Naive thymus-derived CD4-positive, alpha-beta T cell (primary cell): ENCODE data around the gene NEDD4L. TPM values are rescaled to one million over a fixed set of nuclear protein-coding genes. Genes with fewer than 3 reads are reported as not detected.

Experiments used
- ATAC-seq: fragments of 150-1000 bp; cut with Tn5 transposase; 2 replicates; pipeline ENCODE4 v1.10.0; 2021; ENCODE audit warnings: mild to moderate bottlenecking, moderate library complexity
- CTCF ChIA-PET: fragments of 350-600 bp; sonication (Branson Sonifier 250); formaldehyde crosslinking; loops from one replicate; lab custom pipeline; 2021; ENCODE audit warnings: antibody characterized with exemption; lab: Charles Lee
- POLR2A ChIA-PET: fragments of 350-600 bp; sonication (Branson Sonifier 250); formaldehyde crosslinking; loops from one replicate; lab custom pipeline; 2021; ENCODE audit warnings: antibody characterized with exemption, inconsistent platforms; lab: Charles Lee
- DNase-seq, 9 donors: peaks; one replicate each; pipeline versions ENCODE4 v3.0.0 to v3.0.0-alpha.2; 2020 to 2022; ENCODE audit warnings: mixed read lengths in 1 of 9
- H3K27ac ChIP-seq: one replicate; pipeline ENCODE4 v1.7.0; 2013; ENCODE audit warnings: mild to moderate bottlenecking, low read depth, low read length, moderate library complexity
- H3K27me3 ChIP-seq, 2 donors: one replicate each; pipeline ENCODE4 v1.7.0; 2013; ENCODE audit warnings: low read length in 2 of 2, mild to moderate bottlenecking in 2 of 2, moderate library complexity in 2 of 2; ENCODE audit not compliant: control insufficient read depth in 2 of 2, insufficient read depth in 2 of 2
- H3K36me3 ChIP-seq, 3 experiments: 1 replicate in 2 of 3; 2 replicates in 1 of 3; pipeline ENCODE4 v1.7.0; 2013; ENCODE audit warnings: low read length in 3 of 3, mild to moderate bottlenecking in 3 of 3, moderate library complexity in 1 of 3; ENCODE audit not compliant: insufficient read depth in 3 of 3, control insufficient read depth in 2 of 3
- H3K4me1 ChIP-seq, 2 donors: one replicate each; pipeline ENCODE4 v1.7.0; 2013; ENCODE audit warnings: low read length in 2 of 2, mild to moderate bottlenecking in 2 of 2, moderate library complexity in 1 of 2; ENCODE audit not compliant: control insufficient read depth in 2 of 2, insufficient read depth in 2 of 2
- H3K4me3 ChIP-seq: 2 replicates; pipeline ENCODE4 v1.7.0; 2013; ENCODE audit warnings: mild to moderate bottlenecking, low read length
- H3K9me3 ChIP-seq, 3 experiments: 1 replicate in 2 of 3; 2 replicates in 1 of 3; pipeline ENCODE4 v1.7.0; 2013; ENCODE audit warnings: low read length in 3 of 3; ENCODE audit not compliant: control insufficient read depth in 2 of 3
- H3K27ac Mint-ChIP-seq, 9 donors: one replicate each; pipeline ENCODE4 v1.8.0; 2020 to 2022; ENCODE audit warnings: mixed read lengths in 9 of 9, mild to moderate bottlenecking in 8 of 9, moderate library complexity in 5 of 9, inconsistent platforms in 2 of 9
- H3K27me3 Mint-ChIP-seq, 5 donors: one replicate each; pipeline ENCODE4 v1.8.0; 2021 to 2022; ENCODE audit warnings: mixed read lengths in 5 of 5, mild to moderate bottlenecking in 1 of 5
- H3K36me3 Mint-ChIP-seq, 5 donors: one replicate each; pipeline ENCODE4 v1.8.0; 2020 to 2022; ENCODE audit warnings: mixed read lengths in 5 of 5, mild to moderate bottlenecking in 3 of 5, inconsistent platforms in 1 of 5
- H3K4me1 Mint-ChIP-seq, 7 donors: one replicate each; pipeline ENCODE4 v1.8.0; 2020 to 2022; ENCODE audit warnings: mixed read lengths in 7 of 7, mild to moderate bottlenecking in 3 of 7, inconsistent platforms in 1 of 7
- H3K4me3 Mint-ChIP-seq, 10 donors: one replicate each; pipeline ENCODE4 v1.8.0; 2020 to 2022; ENCODE audit warnings: mild to moderate bottlenecking in 10 of 10, mixed read lengths in 10 of 10, moderate library complexity in 6 of 10, inconsistent platforms in 2 of 10
- H3K9me3 Mint-ChIP-seq, 11 donors: one replicate each; pipeline ENCODE4 v1.8.0; 2020 to 2022; ENCODE audit warnings: mixed read lengths in 11 of 11, mild to moderate bottlenecking in 4 of 11, inconsistent platforms in 1 of 11, moderate library complexity in 1 of 11
- intact Hi-C, 2 donors: fragments of 100-400 bp; cut with micrococcal nuclease; formaldehyde crosslinking; loops; one replicate each; pipeline ENCODE4 v1.15.1; 2023
- polyA plus RNA-seq, 2 donors: library from polyadenylated mRNA; unstranded; fragments of 300-500 nt; fragmentation: Illumina TruSeq; gene quantifications; one replicate each; pipeline ENCODE4 v1.2.3, GENCODE V29; 2021
- total RNA-seq, 6 experiments: library from RNA in 5 of 6; stranded (reverse) in 5 of 6; gene quantifications; 1 replicate in 5 of 6; 2 replicates in 1 of 6; pipeline ENCODE4 v1.2.3 and lab custom pipeline; 2021 to 2026

Gene NEDD4L
- total and polyA plus RNA-seq, 7 experiments from 2014 or later, result 1.1 to 10.3 (median 4.2) TPM

GRCh38 chr18:58025205-58025604 lies 18.8 kb upstream of the NEDD4L start:
- no peaks in the 10 kb centered on the region for H3K4me1 ChIP-seq
- no peaks in the 10 kb centered on the region for H3K36me3 ChIP-seq
- DNase-seq, result no peak
- no peaks in the 10 kb centered on the region for H3K27me3 ChIP-seq
- Mint-ChIP-seq H3K9me3 (no peaks in the 10 kb centered on the region), H3K4me3 (no peak overlapping the region), H3K36me3 (no peaks in the 10 kb centered on the region), H3K4me1 (no peaks in the 10 kb centered on the region), H3K27ac (no peak overlapping the region), H3K27me3 (peaks cover 0 to 7% (median 0%) of the 10 kb centered on the region in 5 donors)
- no peak for ATAC-seq
- CTCF ChIA-PET, result interaction anchor here (1.0 kb wide), 1 partner anchor 143 kb away, joined by 3 read pairs; no protein-coding TSS in a partner anchor
- no peak overlapping the region for H3K4me3 ChIP-seq
- POLR2A ChIA-PET, result no interaction called here
- H3K27ac ChIP-seq, result no peak overlapping the region
- H3K9me3 ChIP-seq, result no peaks in the 10 kb centered on the region
- intact Hi-C loops, result no loop called here

- H3K9me3 ChIP-seq, result no peaks in the 10 kb centered on the region
- Mint-ChIP-seq H3K4me1 (no peaks in the 10 kb centered on the region), H3K9me3 (no peaks in the 10 kb centered on the region), H3K4me3 (no peak overlapping the region), H3K36me3 (no peaks in the 10 kb centered on the region), H3K27ac (no peak overlapping the region), H3K27me3 (peaks cover 0 to 7% (median 0%) of the 10 kb centered on the region in 5 donors)
- ChIA-PET POLR2A (no interaction called here), CTCF (interaction anchor here (1.0 kb wide), 1 partner anchor 143 kb away, joined by 3 read pairs; no protein-coding TSS in a partner anchor)
- no peak overlapping the region for H3K27ac ChIP-seq
- no peak for DNase-seq
- no peak for ATAC-seq
- no peak overlapping the region for H3K4me3 ChIP-seq
- no peaks in the 10 kb centered on the region for H3K27me3 ChIP-seq
- no peaks in the 10 kb centered on the region for H3K4me1 ChIP-seq
- intact Hi-C loops, result no loop called here
- no peaks in the 10 kb centered on the region for H3K36me3 ChIP-seq
Measured at GRCh38 chr18:58025733-58026132, 18.3 kb upstream of the NEDD4L start.

DNA sequence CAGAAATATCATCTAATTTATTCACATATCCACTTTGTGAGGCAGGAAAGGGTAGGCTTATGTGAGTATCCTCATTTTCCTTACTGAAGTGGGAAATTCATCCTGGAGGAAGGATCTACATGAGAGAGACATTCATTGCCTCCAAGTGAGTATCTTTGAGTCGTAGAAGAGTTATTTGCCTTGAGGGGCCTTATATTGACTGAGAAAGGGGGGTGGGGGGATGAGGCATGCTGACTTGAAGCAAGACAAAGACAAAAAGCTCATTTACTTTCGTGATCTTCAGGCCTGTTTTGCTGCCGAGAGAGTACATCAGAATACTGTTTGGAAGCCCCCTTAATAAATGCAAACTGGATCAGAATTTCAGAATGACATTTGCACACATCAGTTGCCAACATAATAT lies 17.6 kb upstream of the NEDD4L start:
- no peak for DNase-seq
- Histone ChIP-seq H3K4me1 (no peaks in the 10 kb centered on the region), H3K27ac (no peak overlapping the region), H3K27me3 (no peaks in the 10 kb centered on the region), H3K36me3 (no peaks in the 10 kb centered on the region), H3K9me3 (no peaks in the 10 kb centered on the region), H3K4me3 (no peak overlapping the region)
- intact Hi-C loops, result no loop called here
- no peaks in the 10 kb centered on the region for H3K36me3 Mint-ChIP-seq
- no peaks in the 10 kb centered on the region for H3K9me3 Mint-ChIP-seq
- no peak overlapping the region for H3K4me3 Mint-ChIP-seq
- POLR2A ChIA-PET, result no interaction called here
- no peak overlapping the region for H3K27ac Mint-ChIP-seq
- ATAC-seq, result no peak
- CTCF ChIA-PET, result no interaction called here
- peaks cover 0 to 7% (median 0%) of the 10 kb centered on the region in 5 donors for H3K27me3 Mint-ChIP-seq
- no peaks in the 10 kb centered on the region for H3K4me1 Mint-ChIP-seq

- Histone ChIP-seq H3K4me3 (no peak overlapping the region), H3K27ac (no peak overlapping the region), H3K4me1 (no peaks in the 10 kb centered on the region), H3K27me3 (no peaks in the 10 kb centered on the region), H3K9me3 (no peaks in the 10 kb centered on the region), H3K36me3 (no peaks in the 10 kb centered on the region)
- POLR2A ChIA-PET, result no interaction called here
- Mint-ChIP-seq H3K4me3 (no peak overlapping the region), H3K27me3 (peaks cover 0 to 3% (median 0%) of the 10 kb centered on the region in 5 donors), H3K27ac (no peak overlapping the region), H3K36me3 (no peaks in the 10 kb centered on the region), H3K4me1 (no peaks in the 10 kb centered on the region), H3K9me3 (no peaks in the 10 kb centered on the region)
- DNase-seq (no peak), ATAC-seq (no peak)
- intact Hi-C loops, result no loop called here
- CTCF ChIA-PET, result no interaction called here
Measured at GRCh38 chr18:58026857-58027256, 17.2 kb upstream of the NEDD4L start.

DNA sequence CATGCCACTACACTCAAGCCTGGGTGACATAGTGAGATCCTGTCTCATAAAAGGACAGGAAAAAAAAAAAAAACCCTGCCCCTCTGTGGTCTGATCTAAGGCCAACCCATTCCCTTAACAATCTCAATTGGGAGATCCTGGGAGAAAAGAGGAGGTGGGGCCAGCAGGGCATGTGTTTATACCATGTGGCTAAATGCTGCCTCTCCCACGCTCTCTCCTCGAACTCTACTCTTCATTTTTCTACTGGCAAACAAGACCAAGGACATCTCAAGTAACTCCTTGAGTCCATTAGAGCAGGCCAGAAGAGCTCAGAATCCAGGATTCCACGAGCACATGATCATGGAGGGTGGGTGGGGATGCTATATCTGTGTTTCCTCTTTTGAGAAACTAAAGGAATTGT lies 16.7 kb upstream of the NEDD4L start:
- ChIA-PET CTCF (no interaction called here), POLR2A (no interaction called here)
- Histone ChIP-seq H3K27me3 (no peaks in the 10 kb centered on the region), H3K4me1 (no peaks in the 10 kb centered on the region), H3K9me3 (no peaks in the 10 kb centered on the region), H3K27ac (no peak overlapping the region), H3K4me3 (no peak overlapping the region), H3K36me3 (no peaks in the 10 kb centered on the region)
- no peaks in the 10 kb centered on the region for H3K9me3 Mint-ChIP-seq
- peaks cover 0 to 1% (median 0%) of the 10 kb centered on the region in 5 donors for H3K27me3 Mint-ChIP-seq
- DNase-seq (no peak), ATAC-seq (no peak)
- no peaks in the 10 kb centered on the region for H3K36me3 Mint-ChIP-seq
- no peaks in the 10 kb centered on the region for H3K4me1 Mint-ChIP-seq
- no peak overlapping the region for H3K27ac Mint-ChIP-seq
- no peak overlapping the region for H3K4me3 Mint-ChIP-seq
- intact Hi-C loops, result no loop called here

- no peak overlapping the region for H3K4me3 Mint-ChIP-seq
- H3K36me3 Mint-ChIP-seq, result no peaks in the 10 kb centered on the region
- no peaks in the 10 kb centered on the region for H3K4me1 Mint-ChIP-seq
- H3K27ac Mint-ChIP-seq, result no peak overlapping the region
- Histone ChIP-seq H3K27me3 (no peaks in the 10 kb centered on the region), H3K36me3 (no peaks in the 10 kb centered on the region), H3K4me3 (no peak overlapping the region), H3K9me3 (no peaks in the 10 kb centered on the region), H3K27ac (no peak overlapping the region), H3K4me1 (no peaks in the 10 kb centered on the region)
- ATAC-seq (no peak), DNase-seq (no peak)
- POLR2A ChIA-PET, result no interaction called here
- peaks cover 0 to 8% (median 0%) of the 10 kb centered on the region in 5 donors for H3K27me3 Mint-ChIP-seq
- intact Hi-C loops, result no loop called here
- CTCF ChIA-PET, result no interaction called here
- H3K9me3 Mint-ChIP-seq, result no peaks in the 10 kb centered on the region
Measured at GRCh38 chr18:58028109-58028784, 15.8 kb upstream of the NEDD4L start.

DNA sequence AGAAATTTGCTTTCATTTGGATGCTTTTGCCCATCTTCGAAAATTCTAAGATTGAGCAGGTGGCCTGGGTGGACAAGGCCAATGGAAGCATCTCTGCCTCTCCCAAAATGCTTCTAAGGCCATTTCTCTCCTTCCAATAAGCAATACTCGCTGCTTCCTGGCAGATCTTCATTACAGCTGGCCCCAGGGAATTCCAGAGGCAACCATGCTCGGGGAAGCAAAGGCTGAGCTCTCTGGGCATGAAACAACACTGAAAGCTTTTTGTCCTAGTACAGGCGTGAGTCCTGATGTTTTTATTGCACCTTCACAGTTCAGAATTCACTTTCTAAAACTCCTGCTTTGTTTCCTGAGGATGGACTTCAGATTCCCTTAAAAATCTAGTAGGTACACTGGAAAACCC lies 11.8 kb upstream of the NEDD4L start:
- no peaks in the 10 kb centered on the region for H3K4me1 ChIP-seq
- no peak for ATAC-seq
- POLR2A ChIA-PET, result no interaction called here
- Mint-ChIP-seq H3K4me1 (no peaks in the 10 kb centered on the region), H3K4me3 (no peak overlapping the region), H3K27ac (no peak overlapping the region), H3K27me3 (peaks cover 0 to 21% (median 11%) of the 10 kb centered on the region in 5 donors), H3K9me3 (no peaks in the 10 kb centered on the region), H3K36me3 (no peaks in the 10 kb centered on the region)
- no peaks in the 10 kb centered on the region for H3K36me3 ChIP-seq
- H3K27me3 ChIP-seq, result no peaks in the 10 kb centered on the region
- intact Hi-C loops, result no loop called here
- no peaks in the 10 kb centered on the region for H3K9me3 ChIP-seq
- H3K27ac ChIP-seq, result no peak overlapping the region
- no peak for DNase-seq
- no peak overlapping the region for H3K4me3 ChIP-seq
- CTCF ChIA-PET, result no interaction called here
